HFFc6 (cell line): ENCODE measurements around the gene CDC42EP4. TPM values are rescaled to one million over a fixed set of nuclear protein-coding genes. Genes with fewer than 3 reads are reported as not detected.

ENCODE experiments used
- DNase-seq: peaks from one replicate; pipeline ENCODE4 v3.0.0-alpha.2; 2018
- H3K27ac Mint-ChIP-seq: 2 replicates; pipeline ENCODE4 v1.8.0; 2020; ENCODE audit warnings: mild to moderate bottlenecking, mixed read lengths
- H3K27me3 Mint-ChIP-seq: 2 replicates; pipeline ENCODE4 v1.8.0; 2021; ENCODE audit warnings: mild to moderate bottlenecking, moderate library complexity, mixed read lengths; ENCODE audit not compliant: insufficient read depth
- H3K36me3 Mint-ChIP-seq: 2 replicates; pipeline ENCODE4 v1.8.0; 2021; ENCODE audit warnings: low read depth, mixed read lengths
- H3K4me1 Mint-ChIP-seq: 2 replicates; pipeline ENCODE4 v1.8.0; 2020; ENCODE audit warnings: low read depth, mixed read lengths
- H3K4me3 Mint-ChIP-seq: 2 replicates; pipeline ENCODE4 v1.8.0; 2020; ENCODE audit warnings: mild to moderate bottlenecking, moderate library complexity, mixed read lengths
- H3K9me3 Mint-ChIP-seq: 2 replicates; pipeline ENCODE4 v1.8.0; 2020; ENCODE audit warnings: mild to moderate bottlenecking, mixed read lengths
- total RNA-seq, 6 experiments: library from RNA; stranded (reverse); fragmentation: NEBNext Ultra II Directional; extraction: Animal tissue kit (Norgen Biotek cat#: 25700); gene quantifications; 2 replicates in 1 of 6; 3 replicates in 5 of 6; pipeline ENCODE4 v1.2.3, GENCODE V29; 2021
- TF ChIP-seq, protein P1 (sequence below): fragments of 200-600 bp; sonication (generic); IDR thresholded peaks from 2 replicates; pipeline ENCODE4 v1.5.0; 2021; ENCODE audit warnings: antibody characterized with exemption, mild to moderate bottlenecking

The CDC42EP4 gene
- total RNA-seq, 6 experiments from 2014 or later, result 18.1 to 27.8 (median 25.9) TPM

DNA sequence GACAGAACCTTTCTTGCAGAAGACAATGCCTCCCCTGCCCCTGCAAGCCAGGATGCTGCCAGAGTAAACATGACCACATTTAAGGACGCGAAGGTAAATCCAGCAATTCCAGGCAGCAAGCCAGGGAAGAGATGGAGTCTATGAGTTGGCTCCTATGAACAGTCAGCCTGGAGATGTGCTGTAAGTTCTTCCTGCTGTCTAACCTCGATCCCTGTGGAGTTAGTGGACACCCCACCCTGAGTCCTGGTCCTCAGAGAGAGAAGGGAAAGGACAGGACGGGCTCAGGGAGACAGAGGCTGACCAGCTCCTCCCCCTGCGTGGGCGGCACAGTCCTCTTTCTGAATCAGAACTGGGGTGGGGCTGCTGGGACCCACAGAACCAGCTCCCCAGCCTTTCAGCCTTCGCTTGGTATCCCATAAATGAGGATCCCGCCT, 24.9 kb downstream of the CDC42EP4 start:
- Mint-ChIP-seq H3K4me1 (peaks cover 55% of the 10 kb centered on the region), H3K27me3 (0 out of 2 replicates have a peak, but pooled peaks cover 5% of the 10 kb centered on the region)

DNA sequence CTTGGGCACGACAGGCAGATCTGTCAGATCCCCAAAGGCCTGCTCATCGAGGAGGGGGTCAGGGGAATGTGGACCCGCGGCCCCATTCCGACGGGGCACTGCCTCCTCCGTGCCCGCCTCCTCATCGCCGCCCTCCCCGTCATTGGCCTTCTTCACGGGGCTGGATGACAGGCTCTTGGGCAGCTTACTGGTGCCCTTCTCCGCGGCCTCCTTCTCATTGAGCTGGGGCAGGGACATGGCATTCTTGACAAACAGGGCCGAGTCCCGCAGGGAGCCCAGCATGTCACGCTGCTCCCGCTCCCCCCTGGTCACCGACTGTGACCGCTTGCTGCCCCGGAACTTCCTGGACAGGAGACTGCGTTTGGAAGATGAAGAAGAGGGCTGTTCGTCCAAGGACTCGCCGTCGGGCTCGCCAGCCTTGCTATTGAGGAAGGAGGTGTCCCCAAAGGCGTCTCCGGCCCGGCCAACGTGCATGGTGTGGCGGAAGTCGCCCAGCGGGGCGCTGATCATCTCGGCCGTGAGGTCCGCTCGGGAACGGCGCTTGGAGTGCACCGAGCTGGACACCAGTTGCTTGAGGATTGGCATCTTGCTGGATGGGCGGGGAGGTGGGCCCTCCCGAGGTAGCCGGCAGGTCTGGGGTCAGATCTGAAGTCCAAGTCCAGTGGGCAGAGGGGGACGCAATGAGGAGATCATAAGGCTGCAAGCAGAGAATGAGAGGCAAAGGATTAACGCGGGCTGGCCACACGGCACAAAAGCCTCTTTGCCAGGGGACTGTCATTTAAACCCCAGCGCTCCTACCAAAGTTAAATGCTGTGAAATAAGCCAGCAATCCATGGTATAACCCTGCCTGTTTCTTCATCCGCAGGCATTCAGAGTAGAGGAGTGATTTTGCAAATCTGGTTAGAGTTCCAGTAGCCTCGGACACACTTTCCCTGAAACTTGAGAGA, 25.6 kb downstream of the CDC42EP4 start:
- Mint-ChIP-seq H3K9me3 (no peaks in the 10 kb centered on the region), H3K27me3 (0 out of 2 replicates have a peak, but pooled peaks cover 5% of the 10 kb centered on the region), H3K4me1 (peaks cover 48% of the 10 kb centered on the region), H3K27ac (peak overlapping the region; percentile 52; the same call in 1 of the 2 replicates), H3K4me3 (no peak overlapping the region), H3K36me3 (peaks cover 9% of the 10 kb centered on the region)
- DNase-seq, result no peak
- TF ChIP-seq, protein P1, sequence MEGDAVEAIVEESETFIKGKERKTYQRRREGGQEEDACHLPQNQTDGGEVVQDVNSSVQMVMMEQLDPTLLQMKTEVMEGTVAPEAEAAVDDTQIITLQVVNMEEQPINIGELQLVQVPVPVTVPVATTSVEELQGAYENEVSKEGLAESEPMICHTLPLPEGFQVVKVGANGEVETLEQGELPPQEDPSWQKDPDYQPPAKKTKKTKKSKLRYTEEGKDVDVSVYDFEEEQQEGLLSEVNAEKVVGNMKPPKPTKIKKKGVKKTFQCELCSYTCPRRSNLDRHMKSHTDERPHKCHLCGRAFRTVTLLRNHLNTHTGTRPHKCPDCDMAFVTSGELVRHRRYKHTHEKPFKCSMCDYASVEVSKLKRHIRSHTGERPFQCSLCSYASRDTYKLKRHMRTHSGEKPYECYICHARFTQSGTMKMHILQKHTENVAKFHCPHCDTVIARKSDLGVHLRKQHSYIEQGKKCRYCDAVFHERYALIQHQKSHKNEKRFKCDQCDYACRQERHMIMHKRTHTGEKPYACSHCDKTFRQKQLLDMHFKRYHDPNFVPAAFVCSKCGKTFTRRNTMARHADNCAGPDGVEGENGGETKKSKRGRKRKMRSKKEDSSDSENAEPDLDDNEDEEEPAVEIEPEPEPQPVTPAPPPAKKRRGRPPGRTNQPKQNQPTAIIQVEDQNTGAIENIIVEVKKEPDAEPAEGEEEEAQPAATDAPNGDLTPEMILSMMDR, result no peak

More for the DNA sequence above, 24.9 kb downstream of the CDC42EP4 start:
- Mint-ChIP-seq H3K36me3 (peaks cover 9% of the 10 kb centered on the region; the same call in 1 of the 2 replicates), H3K4me3 (no peak overlapping the region), H3K27ac (peak overlapping the region; percentile 52; the same call in 1 of the 2 replicates), H3K9me3 (no peaks in the 10 kb centered on the region)
- TF ChIP-seq, protein P1, result no peak
- no peak for DNase-seq

DNA sequence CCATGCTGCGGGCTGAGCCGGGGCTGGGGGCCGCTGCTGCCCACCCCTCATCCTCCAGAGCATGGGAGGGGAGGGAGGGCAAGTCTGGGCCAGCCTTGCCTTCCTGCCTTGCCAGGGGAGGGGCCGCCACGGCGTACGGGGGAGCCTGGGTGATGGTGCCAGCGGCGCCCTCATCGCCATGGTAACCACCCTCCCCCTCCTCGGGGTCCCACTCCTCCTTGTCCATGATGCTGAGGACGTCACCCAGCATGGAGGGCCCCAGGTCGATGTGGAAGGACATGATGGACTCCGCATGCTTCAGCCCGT, 26.2 kb downstream of the CDC42EP4 start:
- 0 out of 2 replicates have a peak, but pooled peaks cover 5% of the 10 kb centered on the region for H3K27me3 Mint-ChIP-seq
- TF ChIP-seq, protein P1, result no peak

DNA sequence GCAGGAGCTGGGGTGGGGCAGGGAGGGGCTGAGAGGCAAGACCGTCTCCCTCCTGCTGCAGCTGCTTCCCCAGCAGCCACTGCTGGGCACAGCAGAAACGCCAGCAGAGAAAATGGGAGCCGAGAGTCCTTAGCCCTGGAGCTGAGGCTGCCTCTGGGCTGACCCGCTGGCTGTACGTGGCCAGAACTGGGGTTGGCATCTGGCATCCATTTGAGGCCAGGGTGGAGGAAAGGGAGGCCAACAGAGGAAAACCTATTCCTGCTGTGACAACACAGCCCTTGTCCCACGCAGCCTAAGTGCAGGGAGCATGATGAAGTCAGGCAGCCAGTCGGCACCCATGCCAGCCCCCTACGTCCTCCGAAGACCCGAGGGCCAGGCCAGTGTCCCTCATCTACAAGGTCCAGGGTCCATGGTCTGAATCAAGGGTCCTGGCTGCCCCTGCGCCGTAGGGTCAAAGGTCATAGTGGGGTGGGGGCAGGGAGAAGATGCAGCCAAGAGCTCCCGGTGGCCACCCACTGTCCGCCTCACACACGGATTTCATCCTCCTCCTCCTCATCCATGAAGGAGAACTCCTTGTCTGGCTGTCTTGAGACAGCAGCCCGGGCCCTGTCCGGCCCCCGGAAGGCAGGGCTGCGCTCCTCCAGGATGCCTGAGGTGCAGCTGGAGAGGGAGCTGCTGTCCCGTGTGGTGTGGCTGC, 26.7 kb downstream of the CDC42EP4 start:
- Mint-ChIP-seq H3K9me3 (no peaks in the 10 kb centered on the region), H3K27me3 (0 out of 2 replicates have a peak, but pooled peaks cover 5% of the 10 kb centered on the region), H3K4me3 (no peak overlapping the region), H3K27ac (no peak overlapping the region), H3K36me3 (peaks cover 4% of the 10 kb centered on the region), H3K4me1 (peaks cover 37% of the 10 kb centered on the region)
- TF ChIP-seq, protein P1, result no peak
- DNase-seq, result no peak

More for the DNA sequence above, 26.2 kb downstream of the CDC42EP4 start:
- H3K4me3 Mint-ChIP-seq, result no peak overlapping the region
- H3K36me3 Mint-ChIP-seq, result peaks cover 9% of the 10 kb centered on the region
- H3K9me3 Mint-ChIP-seq, result no peaks in the 10 kb centered on the region
- no peak overlapping the region for H3K27ac Mint-ChIP-seq
- peaks cover 42% of the 10 kb centered on the region for H3K4me1 Mint-ChIP-seq
- DNase-seq, result no peak

DNA sequence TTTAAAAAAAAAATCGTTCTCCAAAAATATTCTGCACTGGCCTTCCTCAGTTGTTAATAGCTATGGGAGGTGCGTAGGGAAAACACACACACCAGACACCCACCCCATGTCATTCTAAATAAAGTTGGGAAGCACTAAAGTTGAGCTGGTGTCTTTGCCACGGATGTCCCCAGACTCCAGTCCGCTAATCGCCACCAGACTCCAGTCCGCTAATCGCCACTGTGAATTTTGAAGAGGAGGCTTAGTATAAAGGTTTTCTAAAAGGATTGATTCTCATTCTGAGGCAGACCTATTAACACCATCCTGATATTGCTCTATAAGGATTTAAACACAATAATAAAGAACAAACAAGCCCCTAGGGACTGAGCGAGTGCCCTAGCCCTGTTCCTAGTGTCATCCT, 27.4 kb downstream of the CDC42EP4 start:
- H3K4me1 Mint-ChIP-seq, result peaks cover 30% of the 10 kb centered on the region
- no peak for DNase-seq
- no peaks in the 10 kb centered on the region for H3K9me3 Mint-ChIP-seq
- no peak overlapping the region for H3K4me3 Mint-ChIP-seq
- peaks cover 4% of the 10 kb centered on the region for H3K36me3 Mint-ChIP-seq
- no peak overlapping the region for H3K27ac Mint-ChIP-seq
- H3K27me3 Mint-ChIP-seq, result 0 out of 2 replicates have a peak, but pooled peaks cover 5% of the 10 kb centered on the region
- TF ChIP-seq, protein P1, result no peak
